NOMO-1 treated with DMSO at 0.1 percent for 48 hours (cell line): ENCODE results near the gene ZMYND11.
"Not testable (repeated sequence)": the region's sequence is repeated elsewhere in the genome, so short reads cannot be mapped to it uniquely, and the experiment has no call there.

ENCODE experiments used
- DNase-seq: peaks from one replicate; lab custom pipeline; 2025; ENCODE audit not compliant: unreplicated experiment; lab: John Stamatoyannopoulos, UW

The ZMYND11 gene

DNA sequence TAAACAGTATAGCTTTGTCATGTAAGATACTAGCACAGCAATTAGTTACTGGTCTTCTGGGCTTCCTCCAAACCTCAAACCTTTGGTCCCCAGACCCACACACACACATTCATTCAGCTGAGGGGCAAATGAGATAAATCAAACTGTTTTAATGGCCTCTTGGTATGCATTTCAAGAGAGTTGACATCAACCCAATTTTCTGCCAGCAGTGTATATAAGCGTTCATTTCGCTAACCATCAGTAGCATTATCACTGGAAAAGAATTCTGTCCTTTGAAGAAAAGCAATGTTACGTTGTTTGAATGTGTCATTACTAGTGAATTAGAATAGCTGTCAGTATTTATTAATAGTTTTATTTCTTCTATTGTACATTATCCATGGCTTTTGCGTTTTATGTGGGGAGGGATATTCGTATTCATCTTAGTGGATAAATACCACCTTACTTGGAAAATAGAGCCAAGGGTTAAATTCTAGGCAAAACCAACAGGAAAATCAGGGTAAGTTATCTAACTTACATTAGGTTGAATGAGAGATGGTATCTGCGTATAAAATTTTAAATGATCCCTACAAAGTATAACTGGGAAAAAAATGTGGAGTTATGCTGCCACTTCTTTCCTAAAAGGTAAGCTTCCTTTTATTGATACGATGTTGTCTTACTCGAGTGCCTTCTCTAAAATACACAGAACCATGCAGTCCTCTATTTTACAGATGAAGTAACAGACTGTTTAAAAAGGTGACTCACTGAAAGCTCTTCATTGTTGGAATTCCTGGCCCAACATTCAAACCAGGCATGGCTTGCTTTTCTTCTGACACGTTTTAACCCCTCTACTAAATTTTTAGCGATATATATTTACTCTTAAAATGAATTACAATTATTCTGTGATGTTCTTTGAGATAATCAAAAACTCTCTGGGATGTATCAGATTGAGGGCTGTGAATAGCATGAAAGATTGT is 2.0 kb upstream of the ZMYND11 start:
- no peak for DNase-seq

DNA sequence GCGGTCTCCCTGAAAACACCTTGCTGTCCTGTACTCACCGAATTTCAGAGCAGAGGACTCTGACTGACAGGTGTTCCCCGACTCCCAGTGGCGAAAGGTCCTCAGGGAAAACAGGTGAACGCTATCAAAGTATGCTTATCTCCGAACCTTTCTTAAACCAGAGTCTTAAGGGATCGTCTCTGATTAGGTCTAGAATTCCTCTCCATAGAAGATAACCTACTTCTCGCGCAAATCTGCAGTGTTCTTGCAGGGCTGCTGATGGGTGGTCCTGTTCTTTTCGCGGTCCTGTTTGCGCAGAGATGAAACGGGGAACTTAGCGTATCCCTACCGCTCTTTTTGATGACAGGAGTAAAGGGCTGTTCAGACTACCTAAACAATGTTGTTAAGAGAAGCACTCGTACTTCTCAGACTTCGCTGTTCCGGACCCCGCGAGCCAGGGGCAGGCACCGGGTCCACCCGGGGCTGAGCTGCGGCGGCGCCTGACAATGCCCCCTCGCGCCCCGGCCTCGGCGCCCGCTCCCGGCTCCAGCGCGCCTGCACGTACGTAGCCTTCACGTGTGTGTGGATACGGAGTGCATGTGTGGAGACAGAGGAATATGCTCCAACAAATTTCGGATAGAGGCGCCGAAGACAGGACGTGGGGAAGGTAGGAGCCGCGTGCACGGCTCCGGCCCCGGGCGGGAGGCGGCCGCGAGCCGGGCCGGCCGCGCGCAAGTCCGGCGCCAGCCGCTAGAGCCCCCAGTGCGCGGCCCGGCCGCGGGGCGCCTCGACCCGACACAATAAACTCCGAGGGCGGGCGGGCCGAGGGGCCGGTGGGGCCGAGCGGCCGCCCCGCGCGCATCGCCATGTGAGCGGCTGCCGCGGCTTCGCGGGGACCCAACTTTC is 766 bp upstream of the ZMYND11 start:
- peak; percentile 35 for DNase-seq

DNA sequence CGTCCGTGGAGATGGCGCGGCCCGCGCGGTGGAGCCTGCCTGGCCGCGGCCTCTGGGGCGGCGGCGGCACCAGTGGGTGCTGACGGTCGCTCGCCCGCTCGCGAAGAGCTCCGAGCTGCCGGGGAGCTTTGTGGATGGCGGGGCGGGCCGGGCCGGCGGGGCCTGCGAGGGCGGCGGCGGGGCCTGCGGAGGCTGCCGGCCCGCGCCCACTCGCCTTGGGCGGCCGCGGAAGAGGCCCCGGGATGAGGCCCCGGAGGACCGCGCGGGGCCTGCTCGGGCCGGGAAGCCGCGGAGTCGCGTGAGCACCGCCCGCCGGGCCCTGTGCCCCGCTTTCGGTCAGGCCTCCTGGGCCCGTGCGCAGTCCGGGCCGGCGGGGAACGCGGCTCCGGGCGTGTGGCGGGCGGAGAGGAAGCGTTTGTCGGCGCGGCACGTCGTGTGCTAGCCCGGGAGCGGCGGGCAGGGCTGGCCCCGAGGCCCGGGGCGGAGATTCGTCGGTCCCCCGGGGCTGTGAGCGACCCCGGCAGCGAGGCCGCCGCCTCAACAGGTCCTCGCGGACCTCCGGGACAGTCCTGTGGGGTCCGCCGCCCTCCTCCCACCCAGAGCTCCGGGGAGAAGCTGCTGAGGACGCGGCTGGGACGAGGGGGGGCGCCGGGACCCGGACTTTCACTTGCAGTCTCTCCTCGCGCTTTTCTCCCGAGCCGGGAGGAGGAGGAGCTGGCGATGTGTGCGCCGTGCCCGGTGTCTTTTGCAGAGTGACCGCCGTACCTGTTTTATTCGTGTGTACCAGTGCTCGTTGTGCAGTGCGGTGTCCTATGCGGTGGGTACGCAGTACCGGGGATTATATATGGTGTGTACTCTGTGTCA is 578 bp downstream of the ZMYND11 start:
- peak; percentile 34 for DNase-seq

DNA sequence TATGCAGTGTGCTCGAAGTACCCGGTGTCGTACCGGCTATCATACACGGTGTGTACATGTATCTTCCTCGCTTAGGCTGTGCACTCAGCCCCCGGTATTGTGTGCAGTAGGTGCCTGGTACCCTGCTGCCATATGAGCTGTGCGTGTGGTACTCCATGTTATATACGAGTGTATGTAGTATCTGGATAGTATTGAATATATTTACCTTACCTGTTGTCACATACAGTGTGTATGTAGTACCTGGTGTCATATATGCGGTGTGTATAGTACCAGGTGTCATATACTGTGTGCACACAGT is 1.2 kb downstream of the ZMYND11 start:
- no peak for DNase-seq

DNA sequence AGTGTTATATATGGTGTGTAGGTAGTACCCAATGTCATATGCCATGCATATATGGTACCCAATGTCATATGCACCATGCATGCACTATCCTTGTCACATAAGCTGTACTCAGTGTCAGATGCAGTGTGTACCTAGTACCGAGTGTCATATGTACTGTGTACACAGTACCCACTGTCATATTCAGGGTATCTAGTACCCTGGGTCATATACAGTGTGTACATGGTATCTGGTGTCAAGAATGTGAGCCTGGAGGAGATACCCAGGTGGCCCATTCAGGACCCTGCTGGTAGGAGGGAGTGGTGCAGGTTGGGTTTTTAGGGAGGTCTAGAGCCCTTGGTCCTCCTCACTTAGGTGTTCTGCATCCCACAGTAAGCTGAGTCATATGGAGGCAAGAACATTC is 1.8 kb downstream of the ZMYND11 start:
- DNase-seq: peak; percentile 8

DNA sequence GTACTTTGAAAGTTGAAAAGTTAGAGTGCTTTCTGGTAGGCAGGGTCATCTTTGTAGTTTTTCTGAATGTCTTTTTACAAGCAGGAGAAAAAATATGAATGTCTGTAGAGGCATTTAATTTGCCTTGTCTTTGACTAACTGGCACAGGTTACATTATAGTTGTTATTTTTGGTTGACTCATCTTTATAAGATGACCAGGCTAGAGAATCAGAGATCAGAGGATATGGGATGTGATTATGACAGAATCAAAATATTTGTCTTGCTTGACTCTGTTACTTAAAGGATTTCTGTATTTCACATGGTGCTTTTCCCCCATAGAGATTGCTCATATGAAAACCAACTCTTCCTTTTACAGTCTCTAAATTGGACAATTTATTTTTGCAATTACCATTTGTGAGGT is 2.4 kb downstream of the ZMYND11 start:
- no peak for DNase-seq

DNA sequence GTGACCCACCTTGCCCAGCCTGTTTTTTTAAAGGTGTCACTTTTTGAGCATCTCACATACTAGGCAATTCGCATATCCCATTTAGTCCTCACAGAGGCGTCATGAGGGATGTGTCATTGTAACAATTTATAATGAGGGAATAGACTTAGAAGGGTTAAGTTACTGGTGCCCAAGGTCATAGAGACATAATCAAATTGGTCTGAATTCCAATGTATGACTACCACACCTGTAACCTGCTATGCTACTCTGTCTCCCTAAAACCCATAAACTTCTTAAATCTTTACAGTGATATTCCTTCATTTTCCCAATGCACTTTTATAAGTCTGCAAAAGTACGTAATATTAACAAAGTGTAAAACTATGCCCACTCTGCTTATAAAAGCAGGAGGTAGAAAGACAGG is 7.1 kb downstream of the ZMYND11 start:
- DNase-seq: no peak

DNA sequence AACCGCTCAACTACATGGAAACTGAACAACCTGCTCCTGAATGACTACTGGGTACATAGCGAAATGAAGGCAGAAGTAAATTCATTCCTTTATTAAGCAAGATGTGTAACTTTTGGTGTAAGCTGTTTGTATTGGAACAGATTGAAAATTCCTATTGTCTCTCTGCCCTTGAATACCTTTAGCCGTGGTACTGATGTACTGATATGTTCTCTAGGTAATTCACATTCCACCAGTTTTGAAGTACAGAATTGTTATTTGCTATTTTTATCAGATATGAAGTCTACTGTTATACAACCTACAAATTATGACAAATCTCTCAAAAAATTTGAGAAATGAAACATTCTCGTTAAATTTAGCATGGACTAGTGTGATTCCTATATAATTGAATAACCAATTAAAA is 17.7 kb downstream of the ZMYND11 start:
- no peak for DNase-seq

DNA sequence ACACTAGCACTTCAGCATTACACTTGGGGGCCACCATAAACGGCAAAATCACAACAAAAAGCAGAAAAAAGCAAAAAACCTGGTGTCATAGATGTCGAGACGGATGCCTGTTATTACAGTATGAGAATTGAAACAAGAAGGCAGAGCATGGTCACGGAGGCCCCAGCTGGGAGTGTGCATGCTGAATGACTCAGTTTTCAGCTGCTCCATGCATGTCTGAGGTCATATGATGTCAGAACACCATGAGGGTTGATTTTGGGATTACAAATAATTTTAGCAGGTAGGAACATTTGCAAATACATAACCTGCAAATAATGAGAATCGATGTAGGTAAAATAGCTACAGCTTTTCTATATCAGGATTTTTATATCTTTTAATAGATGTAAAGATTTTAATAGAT is 19.1 kb downstream of the ZMYND11 start:
- no peak for DNase-seq

DNA sequence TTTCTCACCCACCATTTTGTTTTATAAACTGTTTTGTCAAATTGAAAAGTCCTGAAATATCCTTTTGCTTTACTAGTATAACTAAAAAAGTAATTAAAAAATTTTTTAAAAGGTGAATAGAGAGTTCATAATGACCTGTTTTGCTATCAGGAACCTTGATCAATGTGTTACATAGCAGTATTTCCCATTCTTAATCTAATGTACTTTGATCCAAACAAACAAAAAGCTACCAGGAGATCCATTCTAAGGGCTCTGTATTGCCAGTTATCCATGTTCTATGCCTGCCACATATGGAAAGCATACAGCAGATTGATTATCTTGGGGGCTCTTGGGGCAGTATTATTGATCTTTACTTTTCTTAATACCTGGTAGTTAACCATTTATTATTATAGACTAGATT is 32.1 kb downstream of the ZMYND11 start:
- no peak for DNase-seq

DNA sequence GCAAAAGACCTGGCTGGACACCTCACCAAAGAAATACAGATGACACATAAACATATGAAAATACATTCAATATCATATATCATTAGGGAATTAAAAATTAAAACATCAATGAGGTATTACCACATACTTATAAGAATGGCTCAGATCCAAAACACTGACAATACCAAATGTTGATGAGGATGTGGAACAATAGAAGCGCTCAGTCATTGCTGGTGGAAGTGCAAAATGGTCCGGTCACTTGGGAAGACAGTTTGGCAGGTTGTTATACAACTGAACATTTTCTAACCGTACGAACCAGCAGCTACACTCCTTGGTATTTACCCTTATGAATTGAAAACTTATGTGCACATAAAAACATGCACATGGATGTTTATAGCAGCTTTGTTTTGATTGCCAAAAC is 38.5 kb downstream of the ZMYND11 start:
- DNase-seq: no peak

DNA sequence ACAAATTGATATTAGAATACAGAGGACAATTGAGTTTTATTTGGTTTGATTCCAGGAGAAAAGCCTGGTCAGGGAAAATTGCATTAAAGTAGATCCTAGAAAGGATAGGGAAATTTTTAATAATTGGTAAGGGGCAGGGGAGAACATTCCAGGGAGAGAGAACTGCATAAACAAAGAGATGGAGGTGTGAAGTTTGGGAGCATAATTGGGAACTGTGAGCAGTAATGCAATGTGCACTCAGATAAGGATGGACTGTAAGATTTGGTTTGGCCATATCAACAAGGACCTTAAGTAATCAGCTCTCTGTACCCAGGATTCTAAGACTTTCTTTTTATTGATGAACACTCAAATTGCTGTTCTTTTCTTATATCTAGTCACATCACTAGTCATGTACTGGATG is 41.4 kb downstream of the ZMYND11 start:
- DNase-seq: no peak

DNA sequence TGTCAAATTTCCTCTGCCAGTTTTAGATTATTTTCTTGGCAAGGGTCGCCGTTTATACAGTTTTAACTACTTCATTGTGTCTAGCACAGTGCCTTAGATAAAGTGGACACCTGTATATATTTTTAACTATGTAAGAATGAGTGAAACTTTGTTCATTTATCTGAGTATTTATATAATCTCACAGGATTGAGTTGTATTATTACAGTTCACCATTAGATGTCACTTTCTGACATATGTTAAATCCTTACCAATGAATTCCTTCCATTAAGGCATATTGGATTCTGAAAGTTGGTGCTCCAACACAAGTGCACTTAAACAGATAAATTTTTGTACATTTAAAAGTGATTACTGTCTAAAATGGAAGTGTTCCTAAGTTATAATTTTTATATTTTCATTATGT is 43.0 kb downstream of the ZMYND11 start:
- DNase-seq: peak; percentile 12

DNA sequence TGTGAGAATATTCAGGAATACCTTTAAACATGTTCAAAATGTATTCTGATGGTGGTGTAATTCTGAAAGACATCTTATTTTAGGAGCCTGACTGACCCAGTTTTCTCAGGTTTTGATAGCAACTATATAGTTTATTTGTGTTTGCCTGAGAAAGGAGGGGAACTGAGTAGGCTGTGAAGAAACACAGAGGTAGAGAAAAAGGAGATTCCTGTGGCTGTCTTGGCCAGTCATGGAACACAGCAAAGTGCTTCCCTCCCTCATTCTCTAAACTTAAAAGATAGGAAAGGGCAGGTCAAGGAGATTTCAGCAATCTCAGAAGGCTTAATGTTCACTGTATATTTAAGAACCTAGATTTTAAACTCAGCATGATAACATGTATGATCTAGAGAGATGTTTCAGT is 43.5 kb downstream of the ZMYND11 start:
- DNase-seq: no peak

DNA sequence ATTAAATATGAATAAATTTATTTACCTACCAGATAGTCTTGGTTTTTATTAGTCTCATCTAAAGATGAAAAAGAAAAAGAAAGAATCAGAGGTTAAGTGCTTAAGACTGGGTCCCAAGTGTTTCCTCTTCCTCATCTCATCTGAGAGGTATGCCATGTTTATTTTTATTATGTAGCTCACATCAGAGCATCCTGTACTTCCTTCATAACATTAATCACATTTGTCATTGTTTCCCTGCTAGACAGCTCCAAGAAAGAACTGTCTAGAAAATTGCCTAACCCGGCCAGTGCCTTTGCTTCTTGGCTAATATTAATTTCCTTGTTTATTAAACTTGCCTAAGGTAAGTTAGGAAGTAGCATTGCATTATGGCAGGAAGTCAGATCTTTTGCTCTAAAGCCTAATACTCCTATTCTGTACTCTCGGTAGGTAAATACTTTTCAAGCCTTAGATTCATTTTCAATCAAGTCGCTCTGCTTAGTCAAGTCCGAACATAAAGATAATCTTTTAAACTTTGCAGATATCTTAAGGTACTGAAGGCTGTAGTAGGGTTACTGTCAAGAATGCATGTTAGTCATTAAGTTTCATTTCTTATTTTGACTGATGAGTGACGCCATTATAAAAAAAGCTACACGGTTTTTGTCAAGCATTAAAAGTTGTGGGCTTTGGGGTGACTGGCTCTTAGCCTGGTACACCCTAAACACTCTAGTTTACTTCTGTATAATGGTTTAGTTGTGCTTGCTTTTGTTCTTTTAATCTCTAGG is 47.4 kb downstream of the ZMYND11 start:
- DNase-seq: no peak

DNA sequence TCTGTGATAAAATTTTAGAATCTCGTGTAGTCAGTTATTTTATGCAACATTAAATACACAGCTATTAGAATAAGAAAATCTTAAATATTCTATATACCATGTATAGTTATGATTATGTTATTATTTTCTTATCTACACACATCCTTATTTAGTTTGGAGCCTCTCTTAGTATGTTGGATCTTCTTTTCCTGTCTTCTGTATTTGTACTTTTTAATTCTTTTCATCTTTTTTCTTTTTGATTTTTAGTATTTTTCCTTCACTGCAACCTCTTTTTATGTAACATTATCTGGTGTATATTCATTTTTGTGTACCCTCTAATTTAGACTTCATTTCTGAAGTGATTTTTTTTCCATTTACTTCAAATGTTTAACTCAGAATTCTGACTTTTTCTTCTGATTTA is 48.9 kb downstream of the ZMYND11 start:
- DNase-seq: no peak

DNA sequence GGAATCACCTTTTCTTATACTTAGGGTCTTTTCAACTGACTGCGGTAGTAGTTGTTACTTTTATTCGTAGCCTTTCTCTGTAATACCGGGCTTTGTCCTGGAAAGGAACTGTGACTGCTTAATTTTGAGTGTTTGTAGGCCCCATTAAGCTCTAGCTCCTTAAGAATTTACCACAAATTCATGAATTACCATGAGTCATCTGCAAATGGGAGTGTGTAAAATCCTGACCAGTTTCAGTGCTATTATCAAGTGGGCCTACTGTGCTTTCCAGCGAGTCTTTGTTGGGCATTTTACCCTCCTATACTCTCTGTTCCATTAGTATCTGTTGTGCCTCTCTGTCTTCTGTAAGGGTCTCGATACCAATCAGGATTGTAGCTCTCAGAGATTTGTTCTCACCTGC is 49.7 kb downstream of the ZMYND11 start:
- DNase-seq: no peak

DNA sequence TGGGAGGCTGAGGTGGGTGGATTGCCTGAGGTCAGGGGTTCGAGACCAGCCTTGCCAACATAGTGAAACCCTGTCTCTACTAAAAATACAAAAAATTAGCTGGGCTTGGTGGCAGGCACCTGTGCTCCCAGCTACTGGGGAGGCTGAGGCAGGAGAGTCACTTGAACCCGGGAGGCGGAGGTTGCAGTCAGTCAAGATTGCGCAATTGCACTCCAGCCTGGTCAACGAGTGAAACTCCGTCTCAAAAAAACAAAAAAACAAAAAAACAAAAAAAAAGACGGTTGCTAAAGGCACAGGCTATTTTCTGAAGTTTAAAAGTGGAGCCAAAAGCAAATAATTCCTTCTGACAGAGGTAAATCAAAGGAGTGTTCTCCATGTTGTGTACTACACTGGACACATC is 50.3 kb downstream of the ZMYND11 start:
- not testable (repeated sequence) for DNase-seq

DNA sequence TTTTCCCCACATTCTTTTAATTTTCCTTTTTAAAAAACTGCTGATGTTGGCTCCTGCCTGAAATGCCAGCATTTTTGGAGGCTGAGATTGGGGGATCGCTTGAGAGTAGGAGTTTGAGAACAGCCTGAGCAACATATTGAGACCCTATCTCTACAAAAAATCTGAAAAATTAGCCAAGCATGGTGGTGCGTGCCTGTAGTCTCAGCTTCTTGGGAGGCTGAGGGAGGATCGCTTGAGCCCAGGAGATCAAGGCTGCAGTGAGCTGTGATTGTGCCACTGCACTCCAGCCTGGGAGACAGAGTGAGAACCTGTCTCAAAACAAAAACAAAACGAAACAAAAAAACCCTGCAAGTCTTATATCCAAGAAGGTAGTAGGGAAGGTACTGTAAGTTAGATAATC is 51.7 kb downstream of the ZMYND11 start:
- no peak for DNase-seq

DNA sequence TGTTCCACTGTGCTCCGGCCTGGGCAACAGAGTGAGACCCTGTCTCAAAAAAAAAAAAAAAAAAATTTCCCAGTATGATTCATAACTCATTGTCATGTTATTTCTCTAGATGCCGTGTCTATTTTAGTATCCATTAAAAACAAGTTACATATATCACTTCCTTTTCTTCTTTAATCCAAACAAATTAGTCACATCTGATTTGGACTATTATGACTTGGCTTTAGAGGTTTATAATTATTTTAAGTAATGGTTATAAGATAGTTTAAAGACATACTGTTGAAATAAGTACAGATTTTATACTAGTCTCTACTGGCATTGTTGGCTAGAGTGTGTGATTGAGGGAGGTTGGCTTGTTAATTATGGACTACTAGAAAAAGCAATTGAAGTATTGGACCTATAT is 53.3 kb downstream of the ZMYND11 start:
- DNase-seq: no peak

DNA sequence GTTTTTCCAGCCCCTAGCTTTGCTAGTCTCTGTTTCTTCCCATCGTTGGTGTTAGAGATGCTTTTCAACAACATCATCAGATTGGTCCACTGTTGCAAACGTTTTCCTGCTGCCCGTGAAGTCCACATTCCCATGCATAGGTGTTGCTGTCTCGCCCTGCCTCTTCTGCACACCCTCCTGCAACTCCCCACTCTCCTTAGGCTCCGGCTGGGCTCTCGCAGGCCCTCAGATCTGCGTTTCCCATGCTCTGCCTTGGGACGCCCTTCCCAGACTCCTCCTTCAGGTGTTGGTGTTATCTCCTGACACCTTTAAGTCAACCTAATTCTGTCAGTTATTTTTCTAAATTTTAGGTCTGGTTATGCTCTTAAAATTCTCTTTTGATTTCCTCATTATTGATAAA is 55.0 kb downstream of the ZMYND11 start:
- DNase-seq: no peak
